Fibroblast of lung (primary cell): ENCODE data around the gene STAC2.

Experiments
- EZH2 ChIP-seq: IDR thresholded peaks from 2 replicates; pipeline ENCODE4 v1.5.1; 2012; ENCODE audit warnings: low read length, control low read depth, mild to moderate bottlenecking; ENCODE audit errors: missing control alignments
- TF ChIP-seq, protein P1 (sequence below), 2 donors: IDR thresholded peaks in 1 of 2; conservative IDR thresholded peaks in 1 of 2; 1 replicate in 1 of 2; 2 replicates in 1 of 2; pipeline ENCODE4 v1.5.1; 2011 to 2012; ENCODE audit warnings: low read length in 2 of 2, control low read depth in 1 of 2, inconsistent platforms in 1 of 2, low read depth in 1 of 2, mild to moderate bottlenecking in 1 of 2

DNA sequence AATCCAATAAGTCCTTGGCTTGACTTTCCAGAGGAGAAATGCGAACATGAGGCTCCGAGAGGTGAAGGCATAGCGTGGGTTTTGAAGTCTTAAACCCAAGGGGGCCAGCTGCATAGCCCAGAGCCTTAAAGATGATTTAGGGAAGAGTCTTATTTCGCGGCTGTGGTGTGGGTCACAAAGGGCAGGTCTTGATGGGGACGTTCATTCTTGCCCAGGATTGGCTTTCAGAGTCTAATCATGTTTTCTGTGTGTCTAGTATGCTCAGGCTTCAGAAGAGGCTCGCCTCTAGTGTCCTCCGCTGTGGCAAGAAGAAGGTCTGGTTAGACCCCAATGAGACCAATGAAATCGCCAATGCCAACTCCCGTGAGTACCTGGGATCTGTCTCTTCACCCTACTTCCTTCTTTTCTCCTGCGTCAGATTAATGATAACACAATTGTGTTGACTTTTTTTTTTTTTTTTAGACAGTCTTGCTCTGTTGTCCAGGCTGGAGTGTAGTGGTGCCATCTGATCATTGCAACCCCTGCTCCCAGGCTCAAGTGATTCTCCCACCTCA, 24.7 kb downstream of the STAC2 start:
- TF ChIP-seq, protein P1, sequence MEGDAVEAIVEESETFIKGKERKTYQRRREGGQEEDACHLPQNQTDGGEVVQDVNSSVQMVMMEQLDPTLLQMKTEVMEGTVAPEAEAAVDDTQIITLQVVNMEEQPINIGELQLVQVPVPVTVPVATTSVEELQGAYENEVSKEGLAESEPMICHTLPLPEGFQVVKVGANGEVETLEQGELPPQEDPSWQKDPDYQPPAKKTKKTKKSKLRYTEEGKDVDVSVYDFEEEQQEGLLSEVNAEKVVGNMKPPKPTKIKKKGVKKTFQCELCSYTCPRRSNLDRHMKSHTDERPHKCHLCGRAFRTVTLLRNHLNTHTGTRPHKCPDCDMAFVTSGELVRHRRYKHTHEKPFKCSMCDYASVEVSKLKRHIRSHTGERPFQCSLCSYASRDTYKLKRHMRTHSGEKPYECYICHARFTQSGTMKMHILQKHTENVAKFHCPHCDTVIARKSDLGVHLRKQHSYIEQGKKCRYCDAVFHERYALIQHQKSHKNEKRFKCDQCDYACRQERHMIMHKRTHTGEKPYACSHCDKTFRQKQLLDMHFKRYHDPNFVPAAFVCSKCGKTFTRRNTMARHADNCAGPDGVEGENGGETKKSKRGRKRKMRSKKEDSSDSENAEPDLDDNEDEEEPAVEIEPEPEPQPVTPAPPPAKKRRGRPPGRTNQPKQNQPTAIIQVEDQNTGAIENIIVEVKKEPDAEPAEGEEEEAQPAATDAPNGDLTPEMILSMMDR (conservative IDR thresholded peaks at IDR 0.05 in 1 of 2, IDR thresholded peaks at IDR 0.05 in 1 of 2; ENCODE audit: low read depth in 1 of 2, low read length in 2 of 2) = no peak
- TF ChIP-seq EZH2 = no peak
